GM12878 (cell line): ENCODE measurements around the gene SHANK1. TPM values are rescaled to one million over a fixed set of nuclear protein-coding genes. Genes with fewer than 3 reads are reported as not detected.

Experiments
- ATAC-seq: fragments of 200-7000 bp; cut with Tn5 transposase; 3 replicates; pipeline ENCODE4 v1.9.1; 2020; ENCODE audit warnings: mild to moderate bottlenecking, moderate library complexity
- BruUV-seq: library from RNA; stranded (reverse); fragments of 400-500 nt; replicated peaks from 2 replicates; lab custom pipeline; 2021; lab: Mats Ljungman, UMichigan
- CTCF ChIA-PET: fragments of 300-600 bp; sonication (Branson Sonifier 250); formaldehyde crosslinking; extraction: SDS; loops from one replicate; lab custom pipeline; 2021; ENCODE audit warnings: inconsistent platforms; lab: Yijun Ruan, JAX
- POLR2A ChIA-PET: fragments of 350-600 bp; formaldehyde crosslinking; extraction: SDS; loops from one replicate; lab custom pipeline; 2021; ENCODE audit warnings: inconsistent platforms; lab: Charles Lee
- RAD21 ChIA-PET: fragments of 300-600 bp; sonication (Branson Sonifier 250); formaldehyde crosslinking; loops from one replicate; lab custom pipeline; 2023; ENCODE audit warnings: antibody characterized with exemption; ENCODE audit not compliant: unreplicated experiment; lab: Charles Lee
- SMC1A ChIA-PET: fragments of 300-600 bp; sonication (Branson Sonifier 250); formaldehyde crosslinking; loops from one replicate; lab custom pipeline; 2023; ENCODE audit not compliant: unreplicated experiment, uncharacterized antibody; lab: Charles Lee
- DNase-seq: peaks from one replicate; pipeline ENCODE4 v3.0.0-alpha.2; 2011; ENCODE audit warnings: low read depth, low spot score
- FAIRE-seq: peaks from 3 replicates; lab custom pipeline; 2011; peaks lifted over from hg19 to GRCh38; lab: Jason Lieb, UNC
- H2AFZ ChIP-seq: 2 replicates; pipeline ENCODE4 v1.6.0; 2011; ENCODE audit warnings: low read depth, low read length, control low read depth; ENCODE audit not compliant: control insufficient read depth
- H3K27ac ChIP-seq: 2 replicates; pipeline ENCODE4 v1.5.1; 2011; ENCODE audit warnings: control low read depth; ENCODE audit not compliant: control insufficient read depth, insufficient read depth
- H3K27me3 ChIP-seq, 2 experiments: replicated peaks in 1 of 2; 2 replicates each; pipeline versions ENCODE4 v1.6.0 to v1.6.1; 2011; ENCODE audit warnings: low read length in 1 of 2; ENCODE audit not compliant: control insufficient read depth in 2 of 2, insufficient read depth in 2 of 2
- H3K36me3 ChIP-seq, 2 experiments: 2 replicates each; pipeline ENCODE4 v1.5.1; 2011; ENCODE audit warnings: low read length in 1 of 2; ENCODE audit not compliant: control insufficient read depth in 2 of 2, insufficient read depth in 2 of 2
- H3K4me1 ChIP-seq: 2 replicates; pipeline ENCODE4 v1.6.1; 2011; ENCODE audit warnings: mild to moderate bottlenecking, low read length, moderate library complexity, mixed read lengths; ENCODE audit not compliant: control insufficient read depth, insufficient read depth
- H3K4me2 ChIP-seq: 2 replicates; pipeline ENCODE4 v1.6.0; 2011; ENCODE audit warnings: control low read depth; ENCODE audit not compliant: control insufficient read depth, insufficient read depth
- H3K4me3 ChIP-seq: fragments of 200-600 bp; sonication (generic); 2 replicates; pipeline ENCODE4 v1.5.1; 2016
- H3K79me2 ChIP-seq: 2 replicates; pipeline ENCODE4 v1.6.0; 2011; ENCODE audit warnings: low read length; ENCODE audit not compliant: control insufficient read depth, insufficient read depth
- H3K9ac ChIP-seq: 2 replicates; pipeline ENCODE4 v1.8.0; 2011; ENCODE audit warnings: low read length, control low read depth, mixed read lengths; ENCODE audit not compliant: control insufficient read depth, insufficient read depth
- H3K9me3 ChIP-seq: replicated peaks from 3 replicates; pipeline ENCODE4 v1.5.1; 2011; ENCODE audit warnings: mild to moderate bottlenecking, low read length; ENCODE audit not compliant: control insufficient read depth, insufficient read depth
- H4K20me1 ChIP-seq: 2 replicates; pipeline ENCODE4 v1.6.0; 2011; ENCODE audit not compliant: control insufficient read depth, insufficient read depth
- CHD1 ChIP-seq: IDR thresholded peaks from 2 replicates; pipeline ENCODE4 v1.6.1; 2012; ENCODE audit warnings: low read depth, low read length, improper control_type of control experiment
- CUX1 ChIP-seq: IDR thresholded peaks from 2 replicates; pipeline ENCODE4 v1.6.1; 2012; ENCODE audit warnings: improper control_type of control experiment, low read depth, low read length; ENCODE audit not compliant: insufficient replicate concordance
- FOXM1 ChIP-seq: IDR thresholded peaks from 2 replicates; pipeline ENCODE4 v1.6.1; 2012; ENCODE audit warnings: low read depth, mild to moderate bottlenecking, inconsistent platforms, low read length, moderate library complexity
- GABPA ChIP-seq: IDR thresholded peaks from 2 replicates; pipeline ENCODE4 v1.6.1; 2014; ENCODE audit warnings: antibody characterized with exemption, low read depth, mild to moderate bottlenecking, inconsistent platforms
- GATAD2B ChIP-seq: fragments of 450-650 bp; conservative IDR thresholded peaks from 2 replicates; pipeline ENCODE4 v1.6.1; 2017; ENCODE audit warnings: low read depth, mild to moderate bottlenecking, moderate library complexity
- HDAC2 ChIP-seq: fragments of 200-600 bp; sonication (generic); IDR thresholded peaks from 2 replicates; pipeline ENCODE4 v1.6.1; 2017
- JUNB ChIP-seq: IDR thresholded peaks from 2 replicates; pipeline ENCODE4 v1.6.1; 2016; ENCODE audit warnings: antibody characterized with exemption, mild to moderate bottlenecking
- SMAD5 ChIP-seq: IDR thresholded peaks from 2 replicates; pipeline ENCODE4 v1.6.1; 2016; ENCODE audit warnings: antibody characterized with exemption, low read depth
- ZNF622 ChIP-seq: fragments of 450-650 bp; IDR thresholded peaks from 2 replicates; pipeline ENCODE4 v1.6.1; 2017; ENCODE audit warnings: mild to moderate bottlenecking, inconsistent platforms
- WGBS: methylation state at CpG from one replicate; pipeline ENCODE4 v1.1.6; 2016; ENCODE audit warnings: low lambda C conversion rate; ENCODE audit not compliant: insufficient replicate concordance, insufficient coverage; ENCODE audit errors: missing lambda C conversion rate; 5-methylcytosine and 5-hydroxymethylcytosine counted together
- in situ Hi-C: fragments of 300-500 bp; cut with MboI; formaldehyde crosslinking; loops from 9 replicates; pipeline ENCODE4 v1.14.3; 2018; ENCODE audit warnings: mixed read lengths
- intact Hi-C: fragments of 100-400 bp; cut with micrococcal nuclease; formaldehyde crosslinking; loops from one replicate; pipeline ENCODE4 v1.14.2; 2022; ENCODE audit not compliant: unreplicated experiment
- polyA plus RNA-seq, 11 experiments: library from polyadenylated mRNA; depleted of rRNA in 4 of 11; unstranded in 6 of 11; stranded (reverse) in 5 of 11; fragments of >200 nt; fragmentation: Nextera tagmentation in 4 of 11; fragmentation: Illumina TruSeq in 1 of 11; extraction: Ambion mirVana in 4 of 11; extraction: Trizol in 1 of 11; gene quantifications; 1 replicate in 1 of 11; 2 replicates in 10 of 11; pipeline versions ENCODE4 v1.2.1 to v1.2.3, GENCODE V29; 2011 to 2016; ENCODE audit warnings: inconsistent platforms in 2 of 11, missing spikeins in 2 of 11, low read depth in 1 of 11
- total RNA-seq, 4 experiments: library from RNA; depleted of rRNA in 3 of 4; stranded (reverse); fragments of >200 nt in 3 of 4; fragmentation: Illumina TruSeq in 1 of 4; extraction: Trizol in 1 of 4; gene quantifications; 2 replicates each; pipeline versions ENCODE4 v1.2.1 to v1.2.3, GENCODE V29; 2013 to 2021

The SHANK1 gene
- total and polyA plus RNA-seq, 10 of the 15 experiments (the other 5 are each of a cell fraction or from before 2014, with no cell fraction given): not detected

- TF ChIP-seq CUX1: no peak
These were observed 2.0 kb upstream of the SHANK1 start (continued) for GRCh38 chr19:50721441-50722137.

GRCh38 chr19:50720921-50721381, 1.3 kb upstream of the SHANK1 start:
- no peak overlapping the region for H3K9ac ChIP-seq
- no peaks in the 10 kb centered on the region for H3K4me1 ChIP-seq
- ChIA-PET CTCF (interaction anchor here (1.1 kb wide), 1 partner anchor 201 kb away, joined by 3 read pairs; no protein-coding TSS in a partner anchor), POLR2A (no interaction called here), RAD21 (interaction anchor here (1.2 kb wide), 1 partner anchor 201 kb away, joined by 5 read pairs; no protein-coding TSS in a partner anchor), SMC1A (no interaction called here)
- peaks cover 1% of the 10 kb centered on the region; the same call in 2 of the 3 replicates for H3K9me3 ChIP-seq
- TF ChIP-seq JUNB (no peak), GATAD2B (no peak), HDAC2 (no peak), GABPA (no peak), CHD1 (no peak), FOXM1 (no peak), ZNF622 (no peak), SMAD5 (no peak)
- no TSS peak for BruUV-seq
- FAIRE-seq (no peak), ATAC-seq (no peak), DNase-seq (no peak)
- H3K27me3 ChIP-seq: peaks cover 7 to 13% of the 10 kb centered on the region in 2 experiments
- no peak overlapping the region for H3K4me2 ChIP-seq
- H3K4me3 ChIP-seq: no peak overlapping the region
- no peaks in the 10 kb centered on the region for H3K79me2 ChIP-seq
- no peaks in the 10 kb centered on the region for H3K36me3 ChIP-seq
- H3K27ac ChIP-seq: no peak overlapping the region
- intact Hi-C loops: no loop called here
- in situ Hi-C loops: no loop called here
- WGBS: 22% methylated on average over 8 of the region's 8 CpGs
- H4K20me1 ChIP-seq: no peaks in the 10 kb centered on the region
- H2AFZ ChIP-seq: no peak overlapping the region
